Adrenal gland (tissue), 12 donors: Measurements from ENCODE around the gene PPT2. TPM values are rescaled to one million over a fixed set of nuclear protein-coding genes. Genes with fewer than 3 reads are reported as not detected.
A peak's percentile ranks its signal among the peaks of the same experiment; 100 is the strongest.

Source experiments
- DNase-seq, 7 donors: peaks; one replicate each; pipeline ENCODE4 v3.0.0-alpha.2; 2019 to 2020
- H3K27ac ChIP-seq, 5 donors: fragments of 200-600 bp; sonication (generic) in 4 of 5; 1 replicate in 3 of 5; 2 replicates in 2 of 5; pipeline versions ENCODE4 v1.5.1 to v1.8.0; 2016 to 2020; ENCODE audit warnings: mild to moderate bottlenecking in 1 of 5
- H3K27me3 ChIP-seq: fragments of 200-600 bp; 2 replicates; pipeline ENCODE4 v1.8.0; 2021
- H3K36me3 ChIP-seq, 2 donors: fragments of 200-600 bp; replicated peaks in 1 of 2; 1 replicate in 1 of 2; 2 replicates in 1 of 2; pipeline versions ENCODE4 v1.5.1 to v1.8.0; 2018 to 2022
- H3K4me1 ChIP-seq, 2 donors: fragments of 200-600 bp; replicated peaks in 1 of 2; 1 replicate in 1 of 2; 2 replicates in 1 of 2; pipeline versions ENCODE4 v1.5.1 to v1.8.0; 2018 to 2021
- H3K4me3 ChIP-seq, 4 donors: fragments of 200-600 bp; sonication (generic) in 3 of 4; one replicate each; pipeline ENCODE4 v1.5.1; 2016 to 2018
- H3K9me3 ChIP-seq, 3 donors: fragments of 200-600 bp; sonication (generic) in 1 of 3; replicated peaks in 1 of 3; 1 replicate in 2 of 3; 2 replicates in 1 of 3; pipeline versions ENCODE4 v1.5.1 to v1.8.0; 2016 to 2021
- CTCF ChIP-seq, 6 experiments: fragments of 450-650 bp in 4 of 6; fragments of 200-600 bp in 2 of 6; sonication (generic) in 1 of 6; IDR thresholded peaks; 1 replicate in 5 of 6; 2 replicates in 1 of 6; pipeline versions ENCODE4 v1.5.1 to v1.8.0; 2016 to 2021; ENCODE audit warnings: antibody characterized with exemption in 6 of 6, mild to moderate bottlenecking in 2 of 6, moderate library complexity in 1 of 6
- POLR2A ChIP-seq, 2 donors: fragments of 450-650 bp; IDR thresholded peaks; one replicate each; pipeline ENCODE4 v1.6.1; 2017; ENCODE audit warnings: antibody characterized with exemption in 2 of 2, mild to moderate bottlenecking in 2 of 2, moderate library complexity in 1 of 2
- WGBS, 4 donors: extraction: QIAGEN DNeasy Blood & Tissue Kit in 2 of 4; methylation state at CpG; one replicate each; pipeline versions ENCODE4 v1.1.5 to v1.1.7; 2013 to 2017; 5-methylcytosine and 5-hydroxymethylcytosine counted together
- intact Hi-C, 2 donors: fragments of 100-400 bp; cut with DNase I; formaldehyde crosslinking; loops; one replicate each; pipeline versions ENCODE4 v1.14.1 to v1.15.0; 2022 to 2023
- polyA plus RNA-seq, 3 donors: library from polyadenylated mRNA; stranded (reverse); fragments of 200-250 nt in 2 of 3; fragments of 350-450 nt in 1 of 3; fragmentation: Illumina TruSeq in 1 of 3; extraction: RNeasy Lipid Tissue Mini Kit (QIAGEN cat#74804) in 1 of 3; gene quantifications; one replicate each; pipeline ENCODE4 v1.2.3, GENCODE V29; 2013 to 2014
- total RNA-seq, 9 donors: library from RNA; depleted of rRNA in 4 of 9; stranded (reverse); fragments of >200 nt in 4 of 9; fragments of 120-200 nt in 1 of 9; fragmentation: NEBNext Ultra II Directional in 1 of 9; extraction: Animal tissue kit (Norgen Biotek cat#: 25700) in 1 of 9; gene quantifications; one replicate each; pipeline versions ENCODE4 v1.1.0 to v1.2.4, GENCODE V29; 2013 to 2023
- donor health status: healthy with polysubstance abuse.
- donor health status: Bipolar disorder and iron deficiency.
- donor health status: DM: yes; HTN: yes; CAD: no.
- donor health status: DM: no; HTN: no; CAD: no.
- donor health status: DM: no; HTN: no; CAD: no.
- donor health status: DM: yes; HTN: yes; CAD: no.

Gene PPT2
- total and polyA plus RNA-seq, 12 donors = 10.4 to 33.6 (median 23.1) TPM

GRCh38 chr6:32163559-32164258, 9.8 kb downstream of the PPT2 start:
- WGBS, 4 donors = 82 to 90% (median 87%) methylated on average over 3 to 7 of the region's 7 CpGs
- DNase-seq = no peak
- Histone ChIP-seq H3K4me1 (no peaks in the 10 kb centered on the region), H3K27ac (peak overlapping the region in 1 of 5 donors; percentile 8), H3K9me3 (no peaks in the 10 kb centered on the region), H3K36me3 (peaks cover 0 to 35% of the 10 kb centered on the region in 2 donors), H3K4me3 (no peak overlapping the region), H3K27me3 (no peaks in the 10 kb centered on the region)
- no peak for TF ChIP-seq POLR2A (IDR thresholded peaks at IDR 0.05)
- no peak for TF ChIP-seq CTCF (IDR thresholded peaks at IDR 0.05)
- intact Hi-C loops = loop anchor here in 1 of 2 donors (10.0 kb wide), 1 partner anchor 49 kb away; no protein-coding TSS in a partner anchor

- Histone ChIP-seq H3K4me3 (no peak within 1 kb of the TSS), H3K9me3 (no peaks in the 10 kb centered on the region), H3K36me3 (peaks cover 0 to 35% of the 10 kb centered on the region in 2 donors), H3K27ac (peak within 1 kb of the TSS in 1 of 5 donors; percentile 8), H3K27me3 (no peaks in the 10 kb centered on the region), H3K4me1 (no peaks in the 10 kb centered on the region)
- intact Hi-C loops = loop anchor here in 1 of 2 donors (10.0 kb wide), 1 partner anchor 49 kb away; no protein-coding TSS in a partner anchor
- TF ChIP-seq CTCF (IDR thresholded peaks at IDR 0.05) = no peak
- TF ChIP-seq POLR2A (IDR thresholded peaks at IDR 0.05) = no peak
- DNase-seq = no peak
Measured at GRCh38 chr6:32164295-32164694, 10.4 kb downstream of the PPT2 start, which contains the start of gene EGFL8. Gene EGFL8, plus strand, starts transcription at chr6:32164595. Its CDS starts 1,571 bp downstream, at chr6:32166166.

- Histone ChIP-seq H3K27ac (no peak overlapping the region), H3K4me3 (no peak overlapping the region), H3K36me3 (peaks cover 0 to 47% of the 10 kb centered on the region in 2 donors), H3K4me1 (no peaks in the 10 kb centered on the region), H3K27me3 (no peaks in the 10 kb centered on the region), H3K9me3 (no peaks in the 10 kb centered on the region)
- intact Hi-C loops = loop anchor here in 1 of 2 donors (10.0 kb wide), 1 partner anchor 52 kb away; no protein-coding TSS in a partner anchor
- no peak for DNase-seq
- no peak for TF ChIP-seq POLR2A (IDR thresholded peaks at IDR 0.05)
- 83 to 87% (median 84%) methylated on average over 28 to 30 of the region's 30 CpGs for WGBS, 4 donors
Measured at GRCh38 chr6:32166411-32167061, 12.6 kb downstream of the PPT2 start.

- H3K9me3 ChIP-seq = no peaks in the 10 kb centered on the region
- H3K27ac ChIP-seq = no peak overlapping the region
- TF ChIP-seq POLR2A (IDR thresholded peaks at IDR 0.05) (no peak), CTCF (IDR thresholded peaks at IDR 0.05) (no peak)
- DNase-seq = no peak
- H3K4me1 ChIP-seq = no peaks in the 10 kb centered on the region
- no peaks in the 10 kb centered on the region for H3K27me3 ChIP-seq
- H3K4me3 ChIP-seq = no peak overlapping the region
- intact Hi-C loops = loop anchor here in 1 of 2 donors (10.0 kb wide), 1 partner anchor 52 kb away; no protein-coding TSS in a partner anchor
- 85 to 90% (median 87%) methylated on average over 23 to 32 of the region's 32 CpGs for WGBS, 4 donors
- peaks cover 0 to 44% of the 10 kb centered on the region in 2 donors for H3K36me3 ChIP-seq
Measured at GRCh38 chr6:32167154-32167760, 13.3 kb downstream of the PPT2 start.
